Measurements from ENCODE around the gene CHSY3. TPM values are rescaled to one million over a fixed set of nuclear protein-coding genes. Genes with fewer than 3 reads are reported as not detected.

CHSY3 gene
- total RNA-seq, 1 donor from 2014 or later: 9.4 TPM

DNA sequence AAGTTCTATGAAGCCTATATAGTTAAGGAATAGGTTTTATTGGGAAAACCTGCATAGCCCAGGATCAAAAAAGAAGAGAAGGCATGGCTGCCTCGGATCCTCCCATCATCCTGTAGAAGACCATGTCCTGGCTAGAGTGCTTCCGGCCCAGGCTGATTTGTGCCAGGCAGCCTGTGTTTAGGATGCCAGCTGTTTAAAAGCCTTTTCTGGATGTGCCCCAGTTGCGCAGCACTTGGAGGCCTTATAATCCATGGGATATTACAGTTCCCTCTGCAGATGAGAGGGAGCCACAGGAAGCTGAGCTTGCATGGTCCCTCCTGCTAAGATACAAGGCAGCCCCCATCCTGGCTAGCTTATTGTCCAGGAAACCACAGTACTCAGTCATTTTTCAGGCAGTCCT is 97.9 kb downstream of the CHSY3 start:
- Histone ChIP-seq H4K20me1 (ENCODE audit: insufficient read depth, low read length) (no peaks in the 10 kb centered on the region), H3K27ac (ENCODE audit: low read depth, low read length) (no peak overlapping the region), H3K4me1 (ENCODE audit: insufficient read depth, low read length) (no peaks in the 10 kb centered on the region), H3K27me3 (ENCODE audit: insufficient read depth, low read length) (no peaks in the 10 kb centered on the region), H3K79me2 (ENCODE audit: insufficient read depth, low read length) (no peaks in the 10 kb centered on the region), H3K36me3 (ENCODE audit: insufficient read depth, low read length) (no peaks in the 10 kb centered on the region), H3K9ac (ENCODE audit: low read length) (no peak overlapping the region), H3K9me3 (ENCODE audit: insufficient read depth, low read depth, low read length) (no peaks in the 10 kb centered on the region), H3K4me2 (ENCODE audit: low read length) (no peak overlapping the region), H3K4me3 (ENCODE audit: insufficient read depth, low read depth, low read length) (no peak overlapping the region), H2AFZ (ENCODE audit: low read depth, low read length) (no peak overlapping the region)
- TF ChIP-seq EZH2 (IDR thresholded peaks at IDR 0.05; ENCODE audit: insufficient read depth, low read length): no peak
- TF ChIP-seq, protein P1, sequence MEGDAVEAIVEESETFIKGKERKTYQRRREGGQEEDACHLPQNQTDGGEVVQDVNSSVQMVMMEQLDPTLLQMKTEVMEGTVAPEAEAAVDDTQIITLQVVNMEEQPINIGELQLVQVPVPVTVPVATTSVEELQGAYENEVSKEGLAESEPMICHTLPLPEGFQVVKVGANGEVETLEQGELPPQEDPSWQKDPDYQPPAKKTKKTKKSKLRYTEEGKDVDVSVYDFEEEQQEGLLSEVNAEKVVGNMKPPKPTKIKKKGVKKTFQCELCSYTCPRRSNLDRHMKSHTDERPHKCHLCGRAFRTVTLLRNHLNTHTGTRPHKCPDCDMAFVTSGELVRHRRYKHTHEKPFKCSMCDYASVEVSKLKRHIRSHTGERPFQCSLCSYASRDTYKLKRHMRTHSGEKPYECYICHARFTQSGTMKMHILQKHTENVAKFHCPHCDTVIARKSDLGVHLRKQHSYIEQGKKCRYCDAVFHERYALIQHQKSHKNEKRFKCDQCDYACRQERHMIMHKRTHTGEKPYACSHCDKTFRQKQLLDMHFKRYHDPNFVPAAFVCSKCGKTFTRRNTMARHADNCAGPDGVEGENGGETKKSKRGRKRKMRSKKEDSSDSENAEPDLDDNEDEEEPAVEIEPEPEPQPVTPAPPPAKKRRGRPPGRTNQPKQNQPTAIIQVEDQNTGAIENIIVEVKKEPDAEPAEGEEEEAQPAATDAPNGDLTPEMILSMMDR (IDR thresholded peaks at IDR 0.05; ENCODE audit: insufficient read depth, low read depth, low read length): no peak
- no peaks in the 10 kb centered on the region for H3K9me3 Mint-ChIP-seq (ENCODE audit: unreplicated experiment)
- H3K27ac Mint-ChIP-seq (ENCODE audit: unreplicated experiment): no peak overlapping the region
- H3K4me3 Mint-ChIP-seq (ENCODE audit: unreplicated experiment): no peak overlapping the region
- FAIRE-seq: no peak
- no peaks in the 10 kb centered on the region for H3K36me3 Mint-ChIP-seq (ENCODE audit: low read depth, unreplicated experiment)
- H3K4me1 Mint-ChIP-seq (ENCODE audit: low read depth, unreplicated experiment): peaks cover 5% of the 10 kb centered on the region
- H3K27me3 Mint-ChIP-seq (ENCODE audit: low read depth, unreplicated experiment): no peaks in the 10 kb centered on the region
- DNase-seq (ENCODE audit: low read depth): no peak

- Histone ChIP-seq H3K36me3 (ENCODE audit: insufficient read depth, low read length) (no peaks in the 10 kb centered on the region), H3K4me1 (ENCODE audit: insufficient read depth, low read length) (no peaks in the 10 kb centered on the region), H3K9me3 (ENCODE audit: insufficient read depth, low read depth, low read length) (no peaks in the 10 kb centered on the region), H3K9ac (ENCODE audit: low read length) (no peak overlapping the region), H3K27me3 (ENCODE audit: insufficient read depth, low read length) (no peaks in the 10 kb centered on the region), H3K4me2 (ENCODE audit: low read length) (no peak overlapping the region), H2AFZ (ENCODE audit: low read depth, low read length) (no peak overlapping the region), H3K27ac (ENCODE audit: low read depth, low read length) (no peak overlapping the region), H3K79me2 (ENCODE audit: insufficient read depth, low read length) (no peaks in the 10 kb centered on the region), H3K4me3 (ENCODE audit: insufficient read depth, low read depth, low read length) (no peak overlapping the region), H4K20me1 (ENCODE audit: insufficient read depth, low read length) (no peaks in the 10 kb centered on the region)
- TF ChIP-seq EZH2 (IDR thresholded peaks at IDR 0.05; ENCODE audit: insufficient read depth, low read length): no peak
- TF ChIP-seq, protein P1 (IDR thresholded peaks at IDR 0.05; ENCODE audit: insufficient read depth, low read depth, low read length): no peak
- Mint-ChIP-seq H3K27ac (ENCODE audit: unreplicated experiment) (no peak overlapping the region), H3K4me1 (ENCODE audit: low read depth, unreplicated experiment) (peaks cover 2% of the 10 kb centered on the region), H3K27me3 (ENCODE audit: low read depth, unreplicated experiment) (no peaks in the 10 kb centered on the region), H3K4me3 (ENCODE audit: unreplicated experiment) (no peak overlapping the region), H3K9me3 (ENCODE audit: unreplicated experiment) (no peaks in the 10 kb centered on the region), H3K36me3 (ENCODE audit: low read depth, unreplicated experiment) (no peaks in the 10 kb centered on the region)
- FAIRE-seq (no peak), DNase-seq (ENCODE audit: low read depth) (no peak)
Observed at GRCh38 chr5:130002876-130003275, 98.6 kb downstream of the CHSY3 start.

- Mint-ChIP-seq H3K27ac (ENCODE audit: unreplicated experiment) (no peak overlapping the region), H3K4me1 (ENCODE audit: low read depth, unreplicated experiment) (no peaks in the 10 kb centered on the region), H3K27me3 (ENCODE audit: low read depth, unreplicated experiment) (no peaks in the 10 kb centered on the region), H3K9me3 (ENCODE audit: unreplicated experiment) (peaks cover 15% of the 10 kb centered on the region), H3K36me3 (ENCODE audit: low read depth, unreplicated experiment) (peaks cover 6% of the 10 kb centered on the region), H3K4me3 (ENCODE audit: unreplicated experiment) (no peak overlapping the region)
- Histone ChIP-seq H3K9me3 (ENCODE audit: insufficient read depth, low read depth, low read length) (no peaks in the 10 kb centered on the region), H3K36me3 (ENCODE audit: insufficient read depth, low read length) (no peaks in the 10 kb centered on the region), H3K4me3 (ENCODE audit: insufficient read depth, low read depth, low read length) (no peak overlapping the region), H2AFZ (ENCODE audit: low read depth, low read length) (no peak overlapping the region), H3K4me2 (ENCODE audit: low read length) (no peak overlapping the region), H3K79me2 (ENCODE audit: insufficient read depth, low read length) (no peaks in the 10 kb centered on the region), H3K27ac (ENCODE audit: low read depth, low read length) (no peak overlapping the region), H3K9ac (ENCODE audit: low read length) (no peak overlapping the region), H4K20me1 (ENCODE audit: insufficient read depth, low read length) (no peaks in the 10 kb centered on the region), H3K4me1 (ENCODE audit: insufficient read depth, low read length) (no peaks in the 10 kb centered on the region), H3K27me3 (ENCODE audit: insufficient read depth, low read length) (no peaks in the 10 kb centered on the region)
- TF ChIP-seq, protein P1 (IDR thresholded peaks at IDR 0.05; ENCODE audit: insufficient read depth, low read depth, low read length): no peak
- no peak for TF ChIP-seq EZH2 (IDR thresholded peaks at IDR 0.05; ENCODE audit: insufficient read depth, low read length)
- DNase-seq (ENCODE audit: low read depth) (no peak), FAIRE-seq (no peak)
Observed at GRCh38 chr5:130011986-130012385, 107.7 kb downstream of the CHSY3 start.
